Right atrium auricular region (tissue), 2 donors: ENCODE measurements around the gene ITGB5. TPM values are rescaled to one million over a fixed set of nuclear protein-coding genes. Genes with fewer than 3 reads are reported as not detected.

Source experiments
- DNase-seq: peaks from one replicate; pipeline ENCODE4 v3.0.0-alpha.2; 2019; ENCODE audit warnings: low spot score
- H3K27ac ChIP-seq, 2 donors: fragments of 200-600 bp; sonication (generic); 1 replicate in 1 of 2; 2 replicates in 1 of 2; pipeline ENCODE4 v1.5.1; 2016 to 2019
- H3K27me3 ChIP-seq, 2 donors: fragments of 200-600 bp; sonication (generic); one replicate each; pipeline versions ENCODE4 v1.5.1 to v1.6.0; 2017 to 2019
- H3K36me3 ChIP-seq: fragments of 200-600 bp; sonication (generic); one replicate; pipeline ENCODE4 v1.5.1; 2016
- H3K4me1 ChIP-seq, 2 donors: fragments of 200-600 bp; sonication (generic); one replicate each; pipeline versions ENCODE4 v1.5.1 to v1.6.0; 2017 to 2019
- H3K4me3 ChIP-seq, 2 donors: fragments of 200-600 bp; sonication (generic); 1 replicate in 1 of 2; 2 replicates in 1 of 2; pipeline ENCODE4 v1.5.1; 2017 to 2019; ENCODE audit warnings: mild to moderate bottlenecking in 1 of 2, moderate library complexity in 1 of 2
- H3K9me3 ChIP-seq, 2 donors: fragments of 200-600 bp; sonication (generic); one replicate each; pipeline ENCODE4 v1.5.1; 2019
- CTCF ChIP-seq, 2 donors: fragments of 200-600 bp; sonication (generic); IDR thresholded peaks; one replicate each; pipeline ENCODE4 v1.5.1; 2019; ENCODE audit warnings: antibody characterized with exemption in 2 of 2
- total RNA-seq, 2 donors: library from RNA; depleted of rRNA; stranded (reverse); fragments of >200 nt; gene quantifications; one replicate each; pipeline ENCODE4 v1.1.0, GENCODE V29; 2016

Gene ITGB5
- total RNA-seq, 2 donors from 2014 or later = 84.0 to 182 TPM

DNA sequence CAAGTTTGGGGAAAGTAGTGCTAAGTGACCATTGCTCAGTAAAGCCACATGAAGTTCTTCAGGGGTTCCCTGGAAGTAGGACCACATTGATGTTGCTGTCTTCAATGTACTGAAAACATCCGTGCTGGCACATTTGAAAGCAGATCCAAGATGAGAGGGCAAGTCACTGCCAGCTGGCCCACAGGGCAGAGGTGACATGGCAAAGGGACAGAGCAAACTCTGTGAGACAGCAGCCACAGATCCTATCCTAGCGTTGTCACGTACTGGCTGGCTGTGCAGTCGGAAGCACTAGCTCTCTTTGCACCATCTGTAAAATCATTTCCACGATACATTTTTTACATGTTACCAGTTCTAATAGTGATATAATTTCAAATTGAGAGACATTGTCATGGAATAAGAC, 33.6 kb upstream of the ITGB5 start:
- H3K4me1 ChIP-seq = peaks cover 0 to 3% of the 10 kb centered on the region in 2 donors
- DNase-seq = no peak
- H3K4me3 ChIP-seq = no peak overlapping the region
- H3K9me3 ChIP-seq = no peaks in the 10 kb centered on the region
- H3K27me3 ChIP-seq = no peaks in the 10 kb centered on the region
- no peaks in the 10 kb centered on the region for H3K36me3 ChIP-seq
- TF ChIP-seq CTCF (IDR thresholded peaks at IDR 0.05) = no peak
- H3K27ac ChIP-seq = no peak overlapping the region

GRCh38 chr3:124919756-124920155, 32.6 kb upstream of the ITGB5 start:
- no peaks in the 10 kb centered on the region for H3K27me3 ChIP-seq
- H3K4me1 ChIP-seq = peaks cover 0 to 3% of the 10 kb centered on the region in 2 donors
- no peaks in the 10 kb centered on the region for H3K36me3 ChIP-seq
- H3K27ac ChIP-seq = no peak overlapping the region
- no peak for TF ChIP-seq CTCF (IDR thresholded peaks at IDR 0.05)
- no peak for DNase-seq
- no peaks in the 10 kb centered on the region for H3K9me3 ChIP-seq
- no peak overlapping the region for H3K4me3 ChIP-seq

GRCh38 chr3:124918524-124918923, 31.4 kb upstream of the ITGB5 start:
- DNase-seq = no peak
- no peak for TF ChIP-seq CTCF (IDR thresholded peaks at IDR 0.05)
- no peak overlapping the region for H3K27ac ChIP-seq

DNA sequence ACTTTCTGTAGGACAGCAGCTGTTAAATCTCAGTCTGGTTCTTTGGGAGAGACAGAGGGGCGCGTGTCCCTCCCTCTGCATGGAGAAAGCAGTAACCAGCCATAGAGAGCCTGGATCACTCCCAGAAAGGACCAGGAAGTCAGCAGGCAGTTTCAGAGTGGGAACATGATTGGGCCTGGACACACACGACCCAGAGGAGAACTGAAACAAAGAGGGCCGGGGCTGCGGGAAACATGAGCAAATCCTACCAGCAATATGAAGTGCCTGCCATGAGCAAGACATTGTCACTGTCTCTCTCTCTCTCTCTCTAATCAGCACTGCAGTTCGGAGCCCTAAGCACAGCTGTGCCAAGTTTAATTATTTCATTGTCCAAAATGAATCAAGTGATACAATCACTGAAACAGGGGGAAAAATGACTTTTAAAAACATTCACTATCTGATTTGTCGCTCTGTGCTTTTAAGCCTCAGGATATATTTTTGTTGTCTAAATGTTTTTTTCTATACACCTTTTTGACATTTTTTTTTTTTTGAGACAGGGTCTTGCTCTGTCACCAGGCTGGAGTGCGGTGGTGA, 29.8 kb upstream of the ITGB5 start:
- Histone ChIP-seq H3K36me3 (no peaks in the 10 kb centered on the region), H3K27me3 (no peaks in the 10 kb centered on the region), H3K27ac (no peak overlapping the region), H3K4me1 (peaks cover 0 to 3% of the 10 kb centered on the region in 2 donors), H3K4me3 (no peak overlapping the region), H3K9me3 (no peaks in the 10 kb centered on the region)
- no peak for DNase-seq
- TF ChIP-seq CTCF (IDR thresholded peaks at IDR 0.05) = no peak

More at GRCh38 chr3:124918524-124918923, 31.4 kb upstream of the ITGB5 start:
- no peaks in the 10 kb centered on the region for H3K36me3 ChIP-seq
- peaks cover 0 to 3% of the 10 kb centered on the region in 2 donors for H3K4me1 ChIP-seq
- no peaks in the 10 kb centered on the region for H3K27me3 ChIP-seq
- H3K9me3 ChIP-seq = no peaks in the 10 kb centered on the region
- H3K4me3 ChIP-seq = no peak overlapping the region

DNA sequence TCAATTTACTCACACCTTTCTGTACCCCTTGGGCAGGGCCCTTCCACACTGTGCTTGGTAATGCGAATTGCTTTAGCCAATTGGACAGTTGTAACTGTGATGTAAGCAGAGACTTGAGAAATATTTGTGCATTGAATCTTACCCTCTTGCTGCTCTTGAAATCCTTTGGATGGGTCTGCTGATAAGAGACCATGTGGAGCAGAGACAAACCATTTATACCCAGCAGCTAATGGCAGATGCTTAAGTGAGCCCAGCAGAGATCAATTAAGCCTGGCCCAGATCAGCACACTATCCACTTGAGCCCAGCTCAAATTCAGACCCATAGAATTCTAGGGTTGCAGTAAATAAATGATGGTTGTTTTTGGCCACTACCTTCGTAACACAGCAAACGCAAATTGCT, 28.1 kb upstream of the ITGB5 start:
- H3K4me1 ChIP-seq = peaks cover 0 to 3% of the 10 kb centered on the region in 2 donors
- no peaks in the 10 kb centered on the region for H3K36me3 ChIP-seq

More for the DNA sequence above, 28.1 kb upstream of the ITGB5 start:
- no peak for TF ChIP-seq CTCF (IDR thresholded peaks at IDR 0.05)
- no peaks in the 10 kb centered on the region for H3K9me3 ChIP-seq
- H3K27ac ChIP-seq = no peak overlapping the region
- no peaks in the 10 kb centered on the region for H3K27me3 ChIP-seq
- DNase-seq = no peak
- H3K4me3 ChIP-seq = no peak overlapping the region
